Activated CD8-positive, alpha-beta memory T cell treated with anti-CD3 and anti-CD28 coated beads for 24 hours (primary cell): ENCODE data around the gene AOC1.

ENCODE experiments used
- DNase-seq: peaks from one replicate; pipeline ENCODE4 v3.0.0-alpha.2; 2020

AOC1 gene

DNA sequence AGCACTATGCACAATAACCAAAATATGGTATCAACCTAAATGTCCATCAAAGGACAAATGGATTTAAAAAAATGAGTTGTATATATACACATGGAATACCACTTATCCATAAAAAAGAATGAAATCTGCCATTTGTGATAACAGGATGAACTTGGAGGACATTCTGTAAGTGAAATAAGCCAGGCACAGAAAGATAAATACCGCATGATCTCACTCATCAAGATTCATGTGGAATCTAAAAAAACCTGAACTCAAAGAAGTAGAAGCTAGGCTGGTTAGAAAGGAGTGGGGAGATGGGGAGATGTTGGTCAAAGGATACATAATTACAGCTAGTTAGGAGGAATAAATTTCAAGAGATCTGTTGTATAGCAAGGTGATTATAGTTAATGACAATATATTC is 17.3 kb upstream of the AOC1 start:
- DNase-seq: no peak

DNA sequence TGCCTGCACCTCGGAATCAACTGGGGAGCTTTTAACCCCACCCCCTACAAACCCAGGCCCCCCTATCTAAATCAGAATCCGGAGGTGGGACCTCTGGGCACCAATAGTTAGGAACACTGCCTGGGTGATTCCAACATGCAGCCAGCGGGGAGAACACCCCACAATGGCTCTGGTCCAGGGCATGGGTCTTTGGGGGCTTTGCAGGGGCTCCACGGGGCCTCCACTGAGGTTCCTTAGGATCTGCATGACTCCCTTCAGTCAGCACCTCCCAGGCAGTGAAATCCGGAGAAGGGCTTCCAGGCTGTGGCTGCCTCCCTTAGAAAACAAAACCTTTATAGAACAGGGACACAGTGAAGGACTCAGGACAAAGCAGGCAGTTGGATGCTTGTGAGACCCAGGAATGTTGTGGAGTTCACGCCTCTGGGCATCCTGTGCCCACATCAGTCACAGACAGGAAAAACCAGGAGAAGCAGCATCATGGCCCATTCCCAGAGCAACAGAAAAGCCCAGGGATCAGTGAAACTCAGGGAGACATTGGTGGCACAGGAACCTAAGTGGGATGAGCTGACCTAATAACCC is 16.5 kb upstream of the AOC1 start:
- DNase-seq: no peak

DNA sequence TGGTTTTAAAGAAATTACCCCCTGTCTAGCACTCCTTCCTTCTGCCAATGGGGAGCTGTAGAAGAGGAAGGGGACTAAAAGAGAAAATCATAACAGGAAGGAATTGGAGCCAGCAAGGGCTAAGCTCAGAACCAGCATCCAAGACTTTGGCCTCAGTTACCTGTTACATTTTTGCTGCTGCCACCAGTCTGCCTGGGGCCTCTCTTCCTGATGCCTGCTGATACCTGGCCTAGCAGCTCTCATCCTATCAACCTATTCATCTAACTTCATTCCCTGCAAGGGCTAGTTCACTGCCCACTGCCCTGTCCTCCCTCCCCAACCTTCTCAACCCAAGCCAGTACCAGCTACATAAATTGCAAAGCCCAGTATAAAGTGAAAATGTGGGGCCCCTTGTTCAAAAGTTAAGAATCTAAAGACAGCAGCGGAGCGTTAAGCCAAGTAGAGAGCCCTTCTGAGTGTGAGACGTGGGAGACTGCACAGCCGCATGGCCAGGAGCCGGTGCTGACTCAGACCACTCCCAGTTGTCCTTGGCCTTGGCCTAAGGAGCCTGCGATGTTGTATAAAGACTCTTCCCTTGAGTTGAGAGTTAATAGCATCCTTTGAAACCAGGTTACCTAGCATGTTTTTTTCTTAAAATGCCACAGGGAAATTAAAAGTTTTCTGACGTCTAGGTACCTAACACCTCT is 13.2 kb upstream of the AOC1 start:
- DNase-seq: peak; percentile 40

DNA sequence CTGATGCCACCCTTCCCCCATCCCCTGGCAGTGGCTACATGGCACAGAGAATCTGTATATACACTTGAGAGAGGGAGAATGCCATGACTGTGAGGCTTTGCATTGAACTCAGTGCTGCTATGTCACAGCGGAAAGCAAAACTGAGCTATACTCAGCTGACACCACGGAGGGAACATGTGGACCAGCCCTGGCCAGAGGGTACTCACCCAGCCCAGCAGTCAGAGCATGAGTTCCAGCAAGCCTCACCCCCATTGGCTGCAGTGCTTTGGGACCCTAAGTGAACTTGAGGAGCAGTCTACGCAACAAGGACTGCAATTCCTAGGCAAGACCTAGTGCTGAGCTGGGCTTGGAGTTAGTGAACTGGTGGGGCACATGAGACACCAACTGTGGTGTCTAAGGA is 10.3 kb upstream of the AOC1 start:
- DNase-seq: peak; percentile 15

DNA sequence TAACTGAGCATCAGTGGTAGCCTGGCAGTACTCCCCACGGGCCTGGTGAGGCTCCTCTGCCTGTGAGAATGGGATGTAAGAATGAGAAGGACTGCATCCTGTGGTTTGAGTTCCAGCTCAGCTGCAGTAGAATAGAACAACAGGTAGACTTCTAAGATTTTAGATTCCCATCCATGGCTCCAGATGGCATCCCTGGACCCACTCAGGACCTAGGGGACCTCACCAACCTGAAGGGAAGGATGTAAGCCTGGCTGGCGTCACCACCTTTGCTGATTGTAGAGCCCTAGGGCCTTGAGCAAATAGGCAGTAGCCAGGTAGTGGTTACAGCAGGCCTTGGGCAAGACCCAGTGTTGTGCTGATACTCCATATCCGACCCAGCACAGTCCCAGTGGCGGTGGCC is 9.6 kb upstream of the AOC1 start:
- peak; percentile 13 for DNase-seq

DNA sequence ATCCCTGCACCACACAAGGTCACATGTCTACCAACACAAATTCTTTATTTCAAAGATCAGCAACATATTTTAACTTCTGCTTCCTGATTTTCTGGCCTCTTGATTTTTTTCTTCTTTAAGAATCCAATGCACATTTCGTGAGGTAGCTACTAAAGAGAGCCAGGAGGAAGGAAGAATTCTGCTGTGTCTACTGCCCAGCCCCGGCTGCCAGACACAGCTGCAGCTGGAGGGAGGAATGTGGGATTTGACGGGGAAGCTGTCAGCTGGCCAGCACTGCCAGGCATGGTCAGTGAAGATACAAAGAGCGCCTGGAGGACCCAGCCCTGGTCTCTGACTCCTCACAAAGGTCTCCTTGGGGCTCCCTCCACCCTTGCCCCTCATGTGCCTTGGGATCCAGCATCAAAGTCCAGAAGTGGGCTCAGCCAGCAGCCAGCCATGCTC is 6.9 kb upstream of the AOC1 start:
- no peak for DNase-seq

DNA sequence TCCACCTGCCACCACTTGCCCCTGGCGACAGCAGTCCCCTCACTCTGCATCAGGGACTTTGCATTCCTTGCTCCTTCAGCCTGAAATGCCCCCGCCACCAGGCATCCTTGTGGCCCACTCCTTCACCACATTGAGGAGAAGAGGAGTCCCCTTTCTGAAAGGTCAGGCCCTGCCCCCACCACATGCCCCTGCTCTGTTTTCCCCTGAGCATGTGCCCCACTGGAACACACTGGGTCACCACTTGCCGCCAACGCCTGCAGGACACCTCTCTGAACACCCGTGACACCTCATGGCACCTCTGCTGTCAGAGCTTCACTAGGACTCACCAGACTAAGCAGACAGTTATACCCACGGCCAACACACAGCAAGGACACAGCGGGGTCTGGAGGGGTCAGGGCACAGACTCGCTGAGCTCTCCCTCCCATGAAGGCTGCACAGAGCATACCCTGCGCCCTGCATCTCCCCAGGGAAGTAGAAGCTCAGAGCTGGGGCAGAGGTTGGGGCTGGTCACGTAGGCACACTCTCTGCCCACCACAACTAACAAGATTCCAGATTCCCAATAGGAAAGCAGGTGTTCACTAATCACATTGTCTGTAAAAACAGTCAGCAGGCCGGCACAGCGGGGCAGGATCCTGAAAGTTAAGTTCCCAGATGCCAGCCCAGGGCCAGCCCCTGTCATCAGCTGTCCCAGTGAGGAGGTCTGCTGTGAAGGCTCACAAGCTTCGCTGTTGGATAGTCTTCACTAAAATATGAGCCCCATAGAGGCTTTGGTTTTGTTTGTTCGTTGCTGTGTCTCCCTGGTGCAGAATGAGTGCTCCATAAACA is 5.8 kb upstream of the AOC1 start:
- DNase-seq: no peak

DNA sequence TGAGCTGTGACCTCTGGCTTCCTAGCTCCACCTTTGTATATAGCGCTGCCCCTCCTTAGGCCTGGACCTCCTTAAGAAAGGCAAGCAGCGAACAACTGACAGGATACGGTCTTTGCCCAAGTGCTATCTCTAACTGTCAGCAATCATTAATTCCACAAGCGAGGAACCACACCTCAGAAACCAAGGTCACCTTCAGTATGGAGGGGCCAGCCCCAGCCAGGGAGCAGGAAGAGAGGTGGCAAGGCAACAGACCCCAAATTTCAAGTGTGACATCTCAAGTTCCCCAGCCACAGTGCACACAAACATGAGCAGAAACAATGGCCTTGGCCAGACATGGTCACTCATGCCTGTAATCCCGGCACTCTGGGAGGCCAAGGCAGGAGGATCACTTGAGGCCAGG is 4.8 kb upstream of the AOC1 start:
- DNase-seq: no peak

DNA sequence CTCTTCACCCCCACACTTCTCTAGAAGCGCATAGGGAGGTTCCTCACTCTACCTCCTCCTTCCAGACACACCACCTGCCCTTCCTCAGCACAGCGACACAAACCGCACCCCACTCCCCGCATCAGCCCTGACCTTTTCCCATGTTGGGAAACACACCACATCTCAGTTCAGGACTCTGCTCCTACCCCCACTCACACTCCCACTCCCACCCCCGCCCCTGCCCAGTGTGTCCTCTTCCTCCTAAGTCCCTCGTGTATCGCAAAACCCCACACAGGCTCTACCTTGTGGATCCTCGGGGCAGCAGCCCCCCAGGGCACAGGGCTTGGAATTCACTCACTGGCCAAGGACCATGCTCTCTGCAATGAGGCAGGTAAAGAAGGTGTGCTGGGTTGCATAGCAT is 4.2 kb upstream of the AOC1 start:
- no peak for DNase-seq

DNA sequence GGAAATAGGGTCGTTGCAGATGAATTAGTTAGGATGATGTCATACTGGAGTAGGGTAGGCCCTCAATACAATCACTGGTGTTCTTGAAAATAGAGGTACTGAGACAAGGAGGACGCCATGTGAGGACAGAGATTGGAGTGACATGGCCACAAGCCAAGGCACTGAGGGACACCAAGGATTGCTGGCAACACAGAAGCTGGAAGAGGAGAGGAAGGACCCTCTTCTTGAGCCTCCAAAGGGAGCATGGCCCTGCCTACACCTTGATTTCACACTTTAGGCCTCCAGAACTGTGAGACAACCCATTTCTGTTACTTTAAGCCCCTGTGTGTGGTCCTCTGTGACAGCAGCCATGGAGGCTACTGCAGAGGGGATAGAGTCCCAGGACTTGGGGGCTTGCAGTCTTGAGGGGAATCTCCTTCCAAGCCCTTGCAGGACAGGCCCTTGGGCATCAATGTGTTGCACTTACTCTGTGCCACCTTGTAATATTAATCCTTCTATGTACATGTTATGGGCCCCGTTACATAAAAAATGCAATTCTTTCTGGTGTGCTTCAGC is 3.7 kb upstream of the AOC1 start:
- DNase-seq: peak; percentile 13

DNA sequence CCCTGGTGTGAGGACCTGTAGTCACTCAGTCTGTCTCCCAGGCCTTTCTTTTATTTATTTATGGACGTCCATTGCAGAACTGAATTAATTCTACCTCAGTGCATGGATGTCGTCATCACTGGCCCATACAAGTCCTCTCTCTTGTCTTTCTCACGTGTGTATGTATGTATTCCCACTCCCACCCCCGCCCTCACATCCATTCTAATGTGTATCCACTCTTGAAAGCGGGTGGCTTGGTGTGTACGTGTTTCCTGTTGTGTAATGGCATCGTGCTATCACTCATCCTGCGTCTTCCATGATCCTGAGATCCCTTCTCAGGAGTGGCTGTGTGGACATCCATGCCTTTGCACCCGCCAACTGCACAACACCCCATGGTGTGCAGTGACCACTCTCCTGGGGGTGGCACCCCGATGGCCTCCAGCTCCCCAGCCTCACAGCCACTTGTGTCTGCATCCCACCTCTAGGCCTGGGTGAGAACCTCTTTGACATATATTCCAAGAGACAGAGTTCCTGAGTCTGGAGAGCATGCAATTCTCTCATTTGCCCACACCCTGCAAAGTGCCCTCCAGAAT is 3.0 kb upstream of the AOC1 start:
- no peak for DNase-seq

DNA sequence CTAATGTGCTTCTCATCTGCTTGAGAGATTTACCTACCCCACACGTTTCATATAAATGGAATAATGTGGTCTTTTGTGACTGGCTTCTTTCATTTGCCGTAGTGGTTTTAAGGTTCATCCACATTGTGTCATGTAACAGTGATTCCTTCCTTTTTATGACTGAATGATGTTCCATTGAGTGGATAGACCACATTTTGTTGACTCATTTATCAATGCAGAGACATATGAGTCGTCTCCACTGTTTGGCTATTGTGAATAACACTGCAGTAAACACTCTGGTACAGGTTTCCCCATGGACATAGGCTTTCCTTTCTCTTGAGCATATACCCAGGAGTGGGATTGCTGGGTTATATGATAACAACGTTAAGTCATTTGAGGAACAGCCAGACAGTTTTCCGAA is 2.0 kb upstream of the AOC1 start:
- no peak for DNase-seq

DNA sequence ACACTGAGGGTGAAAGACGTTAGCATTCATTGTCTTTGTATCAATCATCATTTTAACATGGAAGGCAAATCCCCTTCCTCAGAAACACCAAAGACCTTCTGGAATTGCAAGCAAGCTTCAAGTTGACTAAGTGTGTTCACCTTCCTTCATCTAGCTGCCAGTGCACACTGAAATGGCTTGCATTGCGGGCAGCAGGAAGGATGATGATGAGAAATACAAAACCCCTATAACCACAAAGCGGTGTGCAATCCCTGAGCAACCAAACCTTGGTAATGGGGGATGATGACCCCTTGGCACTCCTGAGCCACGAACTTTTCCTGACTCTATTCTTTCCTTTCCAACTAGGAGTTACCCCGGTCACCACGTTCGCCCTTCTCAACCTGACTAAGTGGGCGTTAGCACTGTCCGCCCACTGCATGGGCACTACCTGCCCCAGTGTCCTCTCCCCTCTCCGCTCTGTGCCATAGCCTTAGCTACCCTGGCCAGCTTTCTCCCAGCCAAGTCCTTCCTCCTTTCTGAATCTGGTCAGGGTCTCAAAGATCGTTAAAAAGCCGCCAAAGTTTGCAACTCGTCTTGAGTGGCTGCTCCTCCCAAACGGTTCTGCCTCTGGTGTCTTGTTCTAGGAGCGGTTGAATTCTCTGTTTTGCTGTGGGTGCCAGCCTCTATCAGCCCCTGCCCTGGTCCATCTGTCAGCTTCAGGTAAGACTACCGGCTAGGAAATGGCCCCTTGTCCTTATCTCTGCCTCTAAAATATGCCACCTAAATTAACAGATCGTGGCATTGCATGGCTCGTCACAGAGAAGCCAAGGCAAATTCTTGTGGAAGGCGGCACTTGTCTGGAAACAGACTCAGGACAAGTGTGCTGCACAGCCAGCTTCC is 586 bp upstream of the AOC1 start:
- peak; percentile 11 for DNase-seq

DNA sequence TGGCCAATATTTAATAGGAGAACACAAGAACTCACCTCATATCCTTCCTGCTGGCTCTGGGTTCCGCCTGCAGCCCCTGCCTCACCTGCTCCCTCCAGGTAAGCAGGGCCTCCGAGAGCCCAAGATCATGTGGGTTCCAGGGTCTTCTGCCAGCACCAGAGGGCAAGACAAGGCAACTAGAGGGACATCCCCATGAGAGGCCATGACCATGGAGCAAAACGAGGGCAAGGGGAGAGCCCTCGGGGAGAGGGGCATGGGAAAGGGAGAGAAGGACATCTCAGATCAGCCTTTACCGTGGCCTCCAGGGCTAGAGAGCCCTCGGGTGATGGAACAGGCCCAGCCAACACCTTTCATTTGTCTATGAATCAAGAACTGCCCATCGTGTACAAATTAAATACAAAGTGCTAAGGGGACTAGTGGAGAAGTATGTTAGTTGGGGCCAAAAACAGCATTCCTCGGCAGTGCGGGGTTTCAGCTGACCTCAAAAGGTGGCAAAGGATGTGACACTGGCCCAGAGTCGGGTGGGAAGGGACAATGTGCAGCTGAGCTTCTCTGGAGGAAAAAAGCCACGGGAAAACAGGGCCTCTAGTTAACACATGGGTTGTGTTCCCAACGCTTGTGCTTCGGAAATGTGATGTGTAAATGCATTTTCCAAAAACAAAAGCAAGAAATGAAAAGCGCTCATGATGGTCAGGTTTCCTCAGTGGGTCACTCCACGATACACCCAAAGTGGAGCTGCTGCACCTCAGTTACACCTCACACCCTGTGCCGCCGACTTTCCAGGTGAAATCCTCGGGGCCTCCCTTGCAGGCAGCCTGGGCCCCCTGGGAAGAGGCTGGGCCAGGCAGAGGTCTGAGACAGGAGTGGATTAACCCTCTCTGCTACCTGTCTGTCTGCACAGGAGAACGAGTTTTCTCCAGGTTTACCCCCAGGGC is 2.0 kb downstream of the AOC1 start:
- DNase-seq: peak; percentile 44

DNA sequence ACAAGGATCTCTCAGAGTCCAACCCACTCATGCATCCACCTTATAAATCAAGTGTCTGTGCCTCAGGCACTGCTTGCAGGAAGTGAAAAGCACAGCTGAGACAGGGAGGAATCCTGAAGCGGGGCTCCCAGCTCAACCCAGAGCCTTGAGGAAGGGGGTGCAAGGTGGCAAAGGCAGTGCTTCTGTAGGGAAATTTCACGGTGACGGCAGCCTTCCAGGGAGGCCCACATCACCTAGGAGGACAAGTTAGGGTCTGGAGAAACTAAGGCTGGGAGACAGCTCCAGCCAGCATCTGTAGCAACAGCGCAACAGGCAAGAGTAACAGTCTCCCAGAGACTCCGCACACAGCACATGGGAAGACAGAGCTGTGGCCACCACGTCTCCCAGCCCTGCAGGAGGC is 2.7 kb downstream of the AOC1 start:
- peak; percentile 33 for DNase-seq

DNA sequence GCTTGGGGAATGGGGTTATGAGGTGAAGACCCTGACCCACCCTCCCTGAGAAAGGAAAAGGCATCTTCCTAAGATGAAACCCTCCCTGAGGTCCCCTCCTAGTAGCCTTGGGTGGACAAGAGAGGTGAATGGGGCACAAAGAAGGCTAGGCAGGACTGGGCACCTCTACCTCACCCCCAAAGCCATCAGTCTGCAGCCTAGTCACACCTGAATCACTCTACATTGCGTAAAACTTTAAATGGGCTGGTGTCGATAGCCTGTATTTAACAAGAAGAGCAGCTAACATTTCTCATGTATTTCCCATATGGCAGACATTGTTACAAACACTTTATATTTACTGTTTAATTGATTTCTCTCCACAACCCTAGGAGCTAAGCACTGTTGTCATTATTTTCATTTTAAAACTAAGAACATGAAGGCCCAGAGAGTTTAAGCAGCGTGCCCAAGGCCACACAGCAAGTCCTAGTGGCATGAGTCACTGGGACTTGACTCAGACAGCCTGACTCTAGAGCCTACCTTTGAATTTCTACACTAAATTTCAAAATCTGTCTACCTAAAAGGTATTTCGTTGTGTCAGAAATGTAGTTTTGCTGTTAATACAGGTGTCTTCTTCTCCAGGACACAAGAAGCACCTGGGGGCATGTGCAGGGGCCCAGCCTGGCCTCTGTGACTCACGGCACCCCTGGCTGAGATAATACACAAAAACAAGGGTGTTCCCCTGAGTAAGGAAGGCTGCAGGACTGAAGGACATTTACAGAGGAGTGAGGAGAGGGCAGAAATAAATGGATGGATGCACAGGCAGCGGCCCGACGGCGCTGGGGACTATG is 3.4 kb downstream of the AOC1 start:
- DNase-seq: peak; percentile 1

DNA sequence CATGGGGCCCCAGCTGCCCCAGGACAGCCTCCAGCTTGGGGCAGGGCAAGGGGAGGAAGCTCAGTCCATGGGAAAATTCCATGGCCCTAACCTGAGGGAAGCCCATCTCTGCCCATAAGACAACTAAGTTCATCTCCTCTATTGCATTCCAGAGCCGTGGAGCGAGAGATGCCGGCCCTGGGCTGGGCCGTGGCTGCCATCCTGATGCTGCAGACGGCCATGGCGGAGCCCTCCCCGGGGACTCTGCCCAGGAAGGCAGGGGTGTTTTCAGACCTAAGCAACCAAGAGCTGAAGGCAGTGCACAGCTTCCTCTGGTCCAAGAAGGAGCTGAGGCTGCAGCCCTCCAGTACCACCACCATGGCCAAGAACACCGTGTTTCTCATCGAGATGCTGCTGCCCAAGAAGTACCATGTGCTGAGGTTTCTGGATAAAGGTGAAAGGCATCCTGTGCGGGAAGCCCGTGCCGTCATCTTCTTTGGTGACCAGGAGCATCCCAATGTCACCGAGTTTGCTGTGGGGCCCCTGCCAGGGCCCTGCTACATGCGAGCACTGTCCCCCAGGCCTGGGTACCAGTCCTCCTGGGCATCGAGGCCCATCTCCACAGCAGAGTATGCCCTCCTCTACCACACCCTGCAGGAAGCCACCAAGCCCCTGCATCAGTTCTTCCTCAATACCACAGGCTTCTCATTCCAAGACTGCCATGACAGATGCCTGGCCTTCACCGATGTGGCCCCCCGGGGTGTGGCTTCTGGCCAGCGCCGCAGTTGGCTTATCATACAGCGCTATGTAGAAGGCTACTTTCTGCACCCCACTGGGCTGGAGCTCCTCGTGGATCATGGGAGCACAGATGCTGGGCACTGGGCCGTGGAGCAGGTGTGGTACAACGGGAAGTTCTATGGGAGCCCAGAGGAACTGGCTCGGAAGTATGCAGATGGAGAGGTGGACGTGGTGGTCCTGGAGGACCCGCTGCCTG is 4.3 kb downstream of the AOC1 start:
- DNase-seq: peak; percentile 37

DNA sequence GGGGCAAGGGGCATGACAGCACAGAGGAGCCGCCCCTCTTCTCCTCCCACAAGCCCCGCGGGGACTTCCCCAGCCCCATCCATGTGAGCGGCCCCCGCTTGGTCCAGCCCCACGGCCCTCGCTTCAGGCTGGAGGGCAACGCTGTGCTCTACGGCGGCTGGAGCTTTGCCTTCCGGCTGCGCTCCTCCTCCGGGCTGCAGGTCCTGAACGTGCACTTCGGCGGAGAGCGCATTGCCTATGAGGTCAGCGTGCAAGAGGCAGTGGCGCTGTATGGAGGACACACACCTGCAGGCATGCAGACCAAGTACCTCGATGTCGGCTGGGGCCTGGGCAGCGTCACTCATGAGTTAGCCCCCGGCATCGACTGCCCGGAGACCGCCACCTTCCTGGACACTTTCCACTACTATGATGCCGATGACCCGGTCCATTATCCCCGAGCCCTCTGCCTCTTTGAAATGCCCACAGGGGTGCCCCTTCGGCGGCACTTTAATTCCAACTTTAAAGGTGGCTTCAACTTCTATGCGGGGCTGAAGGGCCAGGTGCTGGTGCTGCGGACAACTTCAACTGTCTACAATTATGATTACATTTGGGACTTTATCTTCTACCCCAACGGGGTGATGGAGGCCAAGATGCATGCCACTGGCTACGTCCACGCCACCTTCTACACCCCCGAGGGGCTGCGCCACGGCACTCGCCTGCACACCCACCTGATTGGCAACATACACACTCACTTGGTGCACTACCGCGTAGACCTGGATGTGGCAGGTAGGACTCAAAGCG is 5.1 kb downstream of the AOC1 start:
- peak; percentile 30 for DNase-seq
